Liver (tissue), 9 donors: ENCODE results near the gene ENOX1. TPM values are rescaled to one million over a fixed set of nuclear protein-coding genes. Genes with fewer than 3 reads are reported as not detected.

Source experiments
- DNase-seq: peaks from one replicate; pipeline ENCODE4 v3.0.0-alpha.2; 2017; ENCODE audit warnings: low spot score
- H3K27ac ChIP-seq, 2 donors: one replicate each; pipeline ENCODE4 v1.7.0; 2013; ENCODE audit warnings: inconsistent platforms in 2 of 2, low read length in 2 of 2, control low read depth in 1 of 2, low read depth in 1 of 2, mild to moderate bottlenecking in 1 of 2
- H3K27me3 ChIP-seq, 4 donors: one replicate each; pipeline versions ENCODE4 v1.6.1 to v1.7.0; 2013; ENCODE audit warnings: low read length in 3 of 4, inconsistent platforms in 1 of 4, mild to moderate bottlenecking in 1 of 4, moderate library complexity in 1 of 4; ENCODE audit not compliant: control insufficient read depth in 4 of 4, insufficient read depth in 4 of 4
- H3K36me3 ChIP-seq, 4 donors: one replicate each; pipeline versions ENCODE4 v1.6.1 to v1.7.0; 2013; ENCODE audit warnings: low read length in 3 of 4, mild to moderate bottlenecking in 3 of 4, low read depth in 1 of 4, moderate library complexity in 1 of 4; ENCODE audit not compliant: control insufficient read depth in 4 of 4, insufficient read depth in 3 of 4
- H3K4me1 ChIP-seq, 4 donors: one replicate each; pipeline versions ENCODE4 v1.6.1 to v1.7.0; 2013; ENCODE audit warnings: low read length in 3 of 4, mild to moderate bottlenecking in 3 of 4, moderate library complexity in 1 of 4; ENCODE audit not compliant: control insufficient read depth in 4 of 4, insufficient read depth in 4 of 4
- H3K4me3 ChIP-seq, 3 donors: one replicate each; pipeline versions ENCODE4 v1.6.1 to v1.7.0; 2013; ENCODE audit warnings: low read length in 3 of 3, control low read depth in 1 of 3, low read depth in 1 of 3, mild to moderate bottlenecking in 1 of 3
- H3K9ac ChIP-seq, 2 donors: one replicate each; pipeline ENCODE4 v1.7.0; 2013; ENCODE audit warnings: low read length in 2 of 2, mild to moderate bottlenecking in 2 of 2, moderate library complexity in 2 of 2, control low read depth in 1 of 2, low read depth in 1 of 2
- H3K9me3 ChIP-seq, 4 donors: one replicate each; pipeline versions ENCODE4 v1.6.1 to v1.7.0; 2013; ENCODE audit warnings: low read length in 3 of 4; ENCODE audit not compliant: control insufficient read depth in 4 of 4
- CTCF ChIP-seq: fragments of 150-350 bp; IDR thresholded peaks from 2 replicates; pipeline ENCODE4 v1.5.1; 2017; ENCODE audit warnings: improper control_type of control experiment, low read depth, low read length; ENCODE audit not compliant: missing input control
- EGR1 ChIP-seq, 2 donors: IDR thresholded peaks; 2 replicates each; pipeline ENCODE4 v1.6.1; 2016 to 2018; ENCODE audit warnings: antibody characterized with exemption in 2 of 2, low read depth in 2 of 2
- FOXA1 ChIP-seq: IDR thresholded peaks from 2 replicates; pipeline ENCODE4 v1.6.1; 2016; ENCODE audit warnings: antibody characterized with exemption
- FOXA2 ChIP-seq: IDR thresholded peaks from 2 replicates; pipeline ENCODE4 v1.6.1; 2016; ENCODE audit warnings: antibody characterized with exemption
- GABPA ChIP-seq, 2 donors: IDR thresholded peaks in 1 of 2; conservative IDR thresholded peaks in 1 of 2; 2 replicates each; pipeline ENCODE4 v1.6.1; 2016; ENCODE audit warnings: antibody characterized with exemption in 2 of 2, mild to moderate bottlenecking in 1 of 2, moderate library complexity in 1 of 2
- HNF4A ChIP-seq, 2 donors: conservative IDR thresholded peaks; 2 replicates each; pipeline ENCODE4 v1.6.1; 2016; ENCODE audit warnings: antibody characterized with exemption in 2 of 2, mild to moderate bottlenecking in 2 of 2
- HNF4G ChIP-seq: IDR thresholded peaks from 2 replicates; pipeline ENCODE4 v1.6.1; 2016; ENCODE audit warnings: antibody characterized with exemption
- JUND ChIP-seq, 2 donors: IDR thresholded peaks; 2 replicates each; pipeline ENCODE4 v1.6.1; 2016; ENCODE audit warnings: antibody characterized with exemption in 2 of 2
- MAX ChIP-seq: IDR thresholded peaks from 2 replicates; pipeline ENCODE4 v1.6.1; 2016; ENCODE audit warnings: antibody characterized with exemption
- NR2F2 ChIP-seq: IDR thresholded peaks from 2 replicates; pipeline ENCODE4 v1.6.1; 2016; ENCODE audit warnings: antibody characterized with exemption
- RAD21 ChIP-seq, 2 donors: IDR thresholded peaks; 2 replicates each; pipeline ENCODE4 v1.6.1; 2016; ENCODE audit warnings: antibody characterized with exemption in 2 of 2, mild to moderate bottlenecking in 2 of 2
- REST ChIP-seq: IDR thresholded peaks from 2 replicates; pipeline ENCODE4 v1.6.1; 2016; ENCODE audit warnings: antibody characterized with exemption, mild to moderate bottlenecking
- RXRA ChIP-seq, 2 donors: IDR thresholded peaks; 2 replicates each; pipeline ENCODE4 v1.6.1; 2017 to 2018; ENCODE audit warnings: antibody characterized with exemption in 2 of 2, mild to moderate bottlenecking in 1 of 2
- SP1 ChIP-seq: IDR thresholded peaks from 2 replicates; pipeline ENCODE4 v1.6.1; 2018; ENCODE audit warnings: antibody characterized with exemption, mild to moderate bottlenecking
- TAF1 ChIP-seq: conservative IDR thresholded peaks from 2 replicates; pipeline ENCODE4 v1.6.1; 2016; ENCODE audit warnings: antibody characterized with exemption, mild to moderate bottlenecking
- YY1 ChIP-seq: IDR thresholded peaks from 2 replicates; pipeline ENCODE4 v1.6.1; 2016; ENCODE audit warnings: antibody characterized with exemption, mild to moderate bottlenecking
- WGBS: extraction: QIAGEN DNeasy Blood & Tissue Kit; methylation state at CpG from one replicate; pipeline ENCODE4 v1.1.7; 2013; 5-methylcytosine and 5-hydroxymethylcytosine counted together
- polyA plus RNA-seq, 2 donors: library from polyadenylated mRNA; stranded (reverse) in 1 of 2; unstranded in 1 of 2; fragments of 200-250 nt in 1 of 2; fragments of >200 nt in 1 of 2; fragmentation: Nextera tagmentation in 1 of 2; extraction: Ambion mirVana in 1 of 2; gene quantifications; one replicate each; pipeline versions ENCODE4 v1.2.1 to v1.2.3, GENCODE V29; 2013 to 2015
- total RNA-seq, 2 donors: library from RNA; depleted of rRNA; stranded (reverse); fragments of >200 nt; gene quantifications; one replicate each; pipeline ENCODE4 v1.2.3, GENCODE V29; 2014
- TF ChIP-seq, protein P1 (sequence below): IDR thresholded peaks from 2 replicates; pipeline ENCODE4 v1.6.1; 2016; ENCODE audit warnings: antibody characterized with exemption
- TF ChIP-seq, protein P2 (sequence below): IDR thresholded peaks from 2 replicates; pipeline ENCODE4 v1.6.1; 2016; ENCODE audit warnings: antibody characterized with exemption
- donor health status: healthy.
- donor health status: healthy.
- donor health status: healthy.
- donor health status: healthy.
- donor health status: healthy.

Gene ENOX1
- total and polyA plus RNA-seq, 4 donors = 0.02 to 0.33 (median 0.08) TPM; not detected in 1

- no peak for TF ChIP-seq CTCF
Observed at GRCh38 chr13:43688227-43688907, 98.4 kb downstream of the ENOX1 start (continued).

GRCh38 chr13:43687038-43687437 is 99.7 kb downstream of the ENOX1 start:
- no peak overlapping the region for H3K27ac ChIP-seq
- no peak overlapping the region for H3K4me3 ChIP-seq
- H3K9ac ChIP-seq = no peak overlapping the region
- peaks cover 0 to 12% (median 5%) of the 10 kb centered on the region in 4 donors for H3K4me1 ChIP-seq
- WGBS = 69% methylated on average over 4 of the region's 4 CpGs
- no peak for TF ChIP-seq HNF4A (conservative IDR thresholded peaks at IDR 0.05)
- TF ChIP-seq EGR1 (IDR thresholded peaks at IDR 0.05; ENCODE audit: low read depth in 2 of 2) = no peak
- no peak for TF ChIP-seq HNF4G
- TF ChIP-seq MAX = no peak
- no peak for TF ChIP-seq TAF1
- no peak for TF ChIP-seq CTCF
- no peak for TF ChIP-seq FOXA2
- no peak for TF ChIP-seq FOXA1
- no peak for TF ChIP-seq YY1
- TF ChIP-seq, protein P1, sequence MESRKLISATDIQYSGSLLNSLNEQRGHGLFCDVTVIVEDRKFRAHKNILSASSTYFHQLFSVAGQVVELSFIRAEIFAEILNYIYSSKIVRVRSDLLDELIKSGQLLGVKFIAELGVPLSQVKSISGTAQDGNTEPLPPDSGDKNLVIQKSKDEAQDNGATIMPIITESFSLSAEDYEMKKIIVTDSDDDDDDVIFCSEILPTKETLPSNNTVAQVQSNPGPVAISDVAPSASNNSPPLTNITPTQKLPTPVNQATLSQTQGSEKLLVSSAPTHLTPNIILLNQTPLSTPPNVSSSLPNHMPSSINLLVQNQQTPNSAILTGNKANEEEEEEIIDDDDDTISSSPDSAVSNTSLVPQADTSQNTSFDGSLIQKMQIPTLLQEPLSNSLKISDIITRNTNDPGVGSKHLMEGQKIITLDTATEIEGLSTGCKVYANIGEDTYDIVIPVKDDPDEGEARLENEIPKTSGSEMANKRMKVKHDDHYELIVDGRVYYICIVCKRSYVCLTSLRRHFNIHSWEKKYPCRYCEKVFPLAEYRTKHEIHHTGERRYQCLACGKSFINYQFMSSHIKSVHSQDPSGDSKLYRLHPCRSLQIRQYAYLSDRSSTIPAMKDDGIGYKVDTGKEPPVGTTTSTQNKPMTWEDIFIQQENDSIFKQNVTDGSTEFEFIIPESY = no peak
- no peak for TF ChIP-seq GABPA (IDR thresholded peaks at IDR 0.05 in 1 of 2, conservative IDR thresholded peaks at IDR 0.05 in 1 of 2)
- TF ChIP-seq RXRA (IDR thresholded peaks at IDR 0.05) = no peak
- TF ChIP-seq JUND (IDR thresholded peaks at IDR 0.05) = no peak
- no peak for TF ChIP-seq NR2F2
- TF ChIP-seq RAD21 (IDR thresholded peaks at IDR 0.05) = no peak
- TF ChIP-seq, protein P2, sequence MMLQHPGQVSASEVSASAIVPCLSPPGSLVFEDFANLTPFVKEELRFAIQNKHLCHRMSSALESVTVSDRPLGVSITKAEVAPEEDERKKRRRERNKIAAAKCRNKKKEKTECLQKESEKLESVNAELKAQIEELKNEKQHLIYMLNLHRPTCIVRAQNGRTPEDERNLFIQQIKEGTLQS = no peak
- TF ChIP-seq SP1 = no peak
- TF ChIP-seq REST = no peak
- no peaks in the 10 kb centered on the region for H3K36me3 ChIP-seq
- DNase-seq = no peak
- H3K27me3 ChIP-seq = peaks cover 0 to 6% (median 0%) of the 10 kb centered on the region in 4 donors
- no peaks in the 10 kb centered on the region for H3K9me3 ChIP-seq
